GM11168 (cell line): Measurements from ENCODE around the gene PTGDR.

Source experiments
- in situ Hi-C: fragments of 300-500 bp; cut with MboI; formaldehyde crosslinking; loops from one replicate; pipeline ENCODE4 v1.12.0; 2022; ENCODE audit warnings: low sequenced_read_pairs; ENCODE audit not compliant: unreplicated experiment

Gene PTGDR

GRCh38 chr14:52304248-52304904, 36.9 kb downstream of the PTGDR start:
- in situ Hi-C loops = loop anchor here (5.0 kb wide), 1 partner anchor 168 kb away; no protein-coding TSS in a partner anchor

- in situ Hi-C loops = no loop called here
Observed at GRCh38 chr14:52305014-52305413, 37.5 kb downstream of the PTGDR start.

GRCh38 chr14:52307376-52307775, 39.9 kb downstream of the PTGDR start:
- in situ Hi-C loops = no loop called here

GRCh38 chr14:52307905-52308304, 40.4 kb downstream of the PTGDR start:
- in situ Hi-C loops = no loop called here

- in situ Hi-C loops = no loop called here
Observed at GRCh38 chr14:52310541-52310940, 43.0 kb downstream of the PTGDR start.

- in situ Hi-C loops = no loop called here
Observed at GRCh38 chr14:52312931-52313355, 45.4 kb downstream of the PTGDR start.

- in situ Hi-C loops = no loop called here
Observed at GRCh38 chr14:52313462-52313861, 46.0 kb downstream of the PTGDR start.

DNA sequence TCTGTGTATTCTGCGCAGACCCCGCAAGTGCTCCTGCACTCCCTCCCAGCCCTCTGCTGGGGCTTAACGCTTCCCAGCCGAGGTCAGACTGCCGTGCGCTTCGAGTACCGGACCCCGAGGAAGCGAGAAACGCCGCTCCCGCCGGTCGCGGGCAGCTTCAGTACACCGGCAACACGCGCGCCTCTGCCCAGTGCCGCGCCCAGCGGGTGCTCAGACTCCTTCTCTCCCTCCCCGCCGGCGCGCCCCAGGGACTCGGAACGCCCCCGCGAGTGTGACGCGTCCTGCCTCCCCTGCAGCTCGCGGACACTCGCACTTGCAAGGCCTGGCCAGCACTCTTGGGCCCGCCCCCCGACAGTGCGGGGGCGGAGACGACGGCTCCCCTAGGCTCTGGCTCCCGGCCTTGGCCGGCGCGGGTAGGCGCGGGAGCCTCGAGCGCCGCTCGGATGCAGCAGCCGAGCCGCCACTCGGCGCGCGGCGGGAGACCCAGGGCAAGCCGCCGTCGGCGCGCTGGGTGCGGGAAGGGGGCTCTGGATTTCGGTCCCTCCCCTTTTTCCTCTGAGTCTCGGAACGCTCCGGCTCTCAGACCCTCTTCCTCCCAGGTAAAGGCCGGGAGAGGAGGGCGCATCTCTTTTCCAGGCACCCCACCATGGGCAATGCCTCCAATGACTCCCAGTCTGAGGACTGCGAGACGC, 46.6 kb downstream of the PTGDR start, which contains the start of gene PTGER2:
PTGER2 (plus strand) TSS at position 410 of the 692 bp plus-strand sequence; CDS start at position 647, 237 bp downstream.
- in situ Hi-C loops = no loop called here

DNA sequence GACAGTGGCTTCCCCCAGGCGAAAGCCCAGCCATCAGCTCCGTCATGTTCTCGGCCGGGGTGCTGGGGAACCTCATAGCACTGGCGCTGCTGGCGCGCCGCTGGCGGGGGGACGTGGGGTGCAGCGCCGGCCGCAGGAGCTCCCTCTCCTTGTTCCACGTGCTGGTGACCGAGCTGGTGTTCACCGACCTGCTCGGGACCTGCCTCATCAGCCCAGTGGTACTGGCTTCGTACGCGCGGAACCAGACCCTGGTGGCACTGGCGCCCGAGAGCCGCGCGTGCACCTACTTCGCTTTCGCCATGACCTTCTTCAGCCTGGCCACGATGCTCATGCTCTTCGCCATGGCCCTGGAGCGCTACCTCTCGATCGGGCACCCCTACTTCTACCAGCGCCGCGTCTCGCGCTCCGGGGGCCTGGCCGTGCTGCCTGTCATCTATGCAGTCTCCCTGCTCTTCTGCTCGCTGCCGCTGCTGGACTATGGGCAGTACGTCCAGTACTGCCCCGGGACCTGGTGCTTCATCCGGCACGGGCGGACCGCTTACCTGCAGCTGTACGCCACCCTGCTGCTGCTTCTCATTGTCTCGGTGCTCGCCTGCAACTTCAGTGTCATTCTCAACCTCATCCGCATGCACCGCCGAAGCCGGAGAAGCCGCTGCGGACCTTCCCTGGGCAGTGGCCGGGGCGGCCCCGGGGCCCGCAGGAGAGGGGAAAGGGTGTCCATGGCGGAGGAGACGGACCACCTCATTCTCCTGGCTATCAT, 47.3 kb downstream of the PTGDR start:
- in situ Hi-C loops = no loop called here

DNA sequence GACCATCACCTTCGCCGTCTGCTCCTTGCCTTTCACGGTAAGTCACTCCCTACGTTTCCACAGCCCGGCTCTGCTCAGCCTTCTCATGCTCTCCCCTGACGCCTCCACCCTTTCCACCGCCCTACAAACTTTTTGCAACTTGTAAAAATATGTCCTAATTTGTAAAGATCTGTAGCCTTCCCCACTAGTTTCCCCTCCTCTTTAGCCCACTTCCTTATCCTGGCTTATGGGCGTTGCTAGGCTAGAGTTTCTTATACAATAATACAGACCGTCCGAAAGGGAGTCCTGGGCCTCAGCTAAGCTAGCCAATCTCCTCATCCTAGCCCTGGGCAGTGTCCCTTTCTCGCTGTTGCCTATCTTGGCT, 47.8 kb downstream of the PTGDR start:
- in situ Hi-C loops = no loop called here

DNA sequence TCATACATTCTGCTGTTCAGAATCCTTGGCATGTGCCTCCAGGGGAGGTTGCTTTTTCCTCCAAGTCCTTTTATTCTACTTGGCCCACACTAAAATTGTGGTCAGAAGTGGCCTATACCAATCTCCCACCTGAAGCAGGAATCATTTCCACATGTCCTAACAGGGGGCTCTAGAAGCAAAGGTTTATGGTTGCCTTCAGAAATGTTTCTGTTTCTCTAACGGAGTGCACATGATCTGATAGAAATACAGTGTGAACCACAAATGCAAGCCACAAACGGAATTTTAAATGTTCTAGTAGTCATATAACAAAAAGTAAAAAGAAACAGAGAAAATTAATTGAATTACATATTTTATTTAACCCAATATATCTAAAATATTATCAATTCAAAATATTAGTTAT, 50.6 kb downstream of the PTGDR start:
- in situ Hi-C loops = no loop called here

DNA sequence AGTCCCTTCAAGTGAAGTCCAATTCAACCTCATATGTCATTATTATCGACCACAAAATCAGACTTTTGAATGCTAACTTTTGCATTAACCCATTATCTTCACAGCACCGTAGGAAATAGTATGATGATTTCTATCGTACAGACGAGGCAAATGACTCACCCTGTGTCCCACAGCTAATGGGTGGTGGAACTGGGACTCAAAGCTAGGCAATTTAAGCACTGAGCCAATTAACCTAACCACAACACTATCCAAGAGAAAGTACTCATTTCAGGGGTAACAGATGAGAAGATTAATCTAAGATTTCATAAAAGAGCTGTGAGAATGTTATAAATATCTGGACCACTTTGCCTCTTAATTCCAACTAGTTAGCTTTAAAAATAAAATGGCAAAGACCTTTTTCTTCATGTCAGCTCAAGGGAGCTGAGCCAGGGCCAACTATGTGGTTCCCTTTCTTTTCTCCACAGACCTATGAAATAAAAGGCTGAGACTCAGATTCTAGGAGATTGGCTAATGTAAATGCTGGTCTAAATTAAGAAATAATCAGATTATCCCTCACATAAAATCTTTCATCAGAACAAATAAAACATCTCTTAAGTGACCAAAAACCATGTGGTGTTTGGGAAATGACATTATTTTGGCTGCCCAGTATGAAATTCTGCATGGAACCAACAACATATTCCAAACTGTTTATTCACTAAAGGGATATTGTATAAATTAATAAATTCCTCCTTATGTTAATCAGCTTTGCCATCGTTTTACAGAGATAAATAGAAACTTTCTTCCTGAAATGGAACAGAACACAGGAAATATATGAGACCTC, 51.5 kb downstream of the PTGDR start:
- in situ Hi-C loops = no loop called here

- in situ Hi-C loops = no loop called here
Observed at GRCh38 chr14:52319919-52320318, 52.4 kb downstream of the PTGDR start.

DNA sequence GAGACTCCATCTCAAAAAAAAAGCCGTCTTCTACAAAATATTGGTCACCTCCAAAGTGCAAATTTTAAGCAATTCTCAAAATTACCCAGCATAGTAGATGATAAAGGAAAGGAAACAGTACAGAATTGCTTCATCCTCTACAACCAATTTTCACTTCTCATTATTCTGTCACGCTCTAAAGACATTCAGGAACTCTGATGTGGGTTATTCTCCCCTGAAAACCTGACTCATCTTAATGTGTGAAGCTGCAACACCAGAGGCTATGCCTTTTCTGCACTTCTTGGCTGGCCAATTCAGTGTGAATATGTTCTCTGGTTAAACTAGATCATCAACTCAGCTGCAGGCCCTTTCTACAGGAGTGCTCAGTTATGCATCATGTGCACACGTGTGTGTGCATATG, 57.6 kb downstream of the PTGDR start:
- in situ Hi-C loops = no loop called here

GRCh38 chr14:52325630-52326029, 58.1 kb downstream of the PTGDR start:
- in situ Hi-C loops = no loop called here
